A673 (cell line): Measurements from ENCODE around the gene OPN1MW3.
"Not testable (repeated sequence)": the region's sequence is repeated elsewhere in the genome, so short reads cannot be mapped to it uniquely, and the experiment has no call there.

Experiments used
- EZH2 ChIP-seq: fragments of 200-600 bp; sonication (generic); IDR thresholded peaks from 2 replicates; pipeline ENCODE4 v1.6.1; 2017; ENCODE audit warnings: borderline replicate concordance, low read depth, mild to moderate bottlenecking, mixed read lengths, antibody characterized with exemption, low read length; ENCODE audit not compliant: poor library complexity, severe bottlenecking
- TF ChIP-seq, protein P1 (sequence below): fragments of 300-800, 200-600 bp; sonication (generic); conservative IDR thresholded peaks from 2 replicates; pipeline ENCODE4 v1.5.1; 2017; ENCODE audit warnings: low read depth, mild to moderate bottlenecking, antibody characterized with exemption, low read length, moderate library complexity, mixed read lengths

DNA sequence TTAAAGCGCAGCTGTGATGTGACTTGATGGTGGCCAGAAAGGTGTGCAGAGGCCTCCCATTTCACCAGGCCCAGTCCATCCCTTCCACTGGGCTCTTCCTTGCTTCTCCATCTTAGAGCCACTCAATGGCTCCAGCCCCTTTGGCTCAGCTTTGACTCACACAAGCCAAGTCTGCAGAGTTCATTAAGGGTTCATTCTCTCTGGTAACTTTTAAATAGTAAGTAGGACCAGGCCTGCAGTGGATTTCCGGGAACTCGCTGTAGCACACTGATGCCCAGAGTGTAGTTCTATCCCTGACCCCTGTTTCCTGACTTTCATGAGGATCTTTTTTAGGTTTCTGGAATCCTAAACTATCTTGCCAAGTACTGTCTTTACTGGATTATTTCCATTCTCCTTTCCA is 11.9 kb downstream of the OPN1MW3 start:
- TF ChIP-seq, protein P1, sequence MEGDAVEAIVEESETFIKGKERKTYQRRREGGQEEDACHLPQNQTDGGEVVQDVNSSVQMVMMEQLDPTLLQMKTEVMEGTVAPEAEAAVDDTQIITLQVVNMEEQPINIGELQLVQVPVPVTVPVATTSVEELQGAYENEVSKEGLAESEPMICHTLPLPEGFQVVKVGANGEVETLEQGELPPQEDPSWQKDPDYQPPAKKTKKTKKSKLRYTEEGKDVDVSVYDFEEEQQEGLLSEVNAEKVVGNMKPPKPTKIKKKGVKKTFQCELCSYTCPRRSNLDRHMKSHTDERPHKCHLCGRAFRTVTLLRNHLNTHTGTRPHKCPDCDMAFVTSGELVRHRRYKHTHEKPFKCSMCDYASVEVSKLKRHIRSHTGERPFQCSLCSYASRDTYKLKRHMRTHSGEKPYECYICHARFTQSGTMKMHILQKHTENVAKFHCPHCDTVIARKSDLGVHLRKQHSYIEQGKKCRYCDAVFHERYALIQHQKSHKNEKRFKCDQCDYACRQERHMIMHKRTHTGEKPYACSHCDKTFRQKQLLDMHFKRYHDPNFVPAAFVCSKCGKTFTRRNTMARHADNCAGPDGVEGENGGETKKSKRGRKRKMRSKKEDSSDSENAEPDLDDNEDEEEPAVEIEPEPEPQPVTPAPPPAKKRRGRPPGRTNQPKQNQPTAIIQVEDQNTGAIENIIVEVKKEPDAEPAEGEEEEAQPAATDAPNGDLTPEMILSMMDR: not testable (repeated sequence)
- TF ChIP-seq EZH2: not testable (repeated sequence)
